Neuron (in vitro differentiated cells): ENCODE data around the gene PARD3.
"Not testable (repeated sequence)": the region's sequence is repeated elsewhere in the genome, so short reads cannot be mapped to it uniquely, and the experiment has no call there.

Source experiments
- H2AFZ ChIP-seq: one replicate; pipeline ENCODE4 v1.6.1; 2013; ENCODE audit warnings: low read depth, mild to moderate bottlenecking, inconsistent platforms, low read length, moderate library complexity
- H3K27me3 ChIP-seq: one replicate; pipeline ENCODE4 v1.6.1; 2013; ENCODE audit warnings: low read length; ENCODE audit not compliant: insufficient read depth
- H3K36me3 ChIP-seq: one replicate; pipeline ENCODE4 v1.6.1; 2013; ENCODE audit warnings: low read length; ENCODE audit not compliant: insufficient read depth
- H3K4me1 ChIP-seq: one replicate; pipeline ENCODE4 v1.6.1; 2013; ENCODE audit warnings: low read length; ENCODE audit not compliant: insufficient read depth
- H3K4me3 ChIP-seq: 2 replicates; pipeline ENCODE4 v1.5.1; 2013; ENCODE audit warnings: mild to moderate bottlenecking, low read length, moderate library complexity
- H3K9me3 ChIP-seq: one replicate; pipeline ENCODE4 v1.6.1; 2013; ENCODE audit warnings: low read length

PARD3 gene

DNA sequence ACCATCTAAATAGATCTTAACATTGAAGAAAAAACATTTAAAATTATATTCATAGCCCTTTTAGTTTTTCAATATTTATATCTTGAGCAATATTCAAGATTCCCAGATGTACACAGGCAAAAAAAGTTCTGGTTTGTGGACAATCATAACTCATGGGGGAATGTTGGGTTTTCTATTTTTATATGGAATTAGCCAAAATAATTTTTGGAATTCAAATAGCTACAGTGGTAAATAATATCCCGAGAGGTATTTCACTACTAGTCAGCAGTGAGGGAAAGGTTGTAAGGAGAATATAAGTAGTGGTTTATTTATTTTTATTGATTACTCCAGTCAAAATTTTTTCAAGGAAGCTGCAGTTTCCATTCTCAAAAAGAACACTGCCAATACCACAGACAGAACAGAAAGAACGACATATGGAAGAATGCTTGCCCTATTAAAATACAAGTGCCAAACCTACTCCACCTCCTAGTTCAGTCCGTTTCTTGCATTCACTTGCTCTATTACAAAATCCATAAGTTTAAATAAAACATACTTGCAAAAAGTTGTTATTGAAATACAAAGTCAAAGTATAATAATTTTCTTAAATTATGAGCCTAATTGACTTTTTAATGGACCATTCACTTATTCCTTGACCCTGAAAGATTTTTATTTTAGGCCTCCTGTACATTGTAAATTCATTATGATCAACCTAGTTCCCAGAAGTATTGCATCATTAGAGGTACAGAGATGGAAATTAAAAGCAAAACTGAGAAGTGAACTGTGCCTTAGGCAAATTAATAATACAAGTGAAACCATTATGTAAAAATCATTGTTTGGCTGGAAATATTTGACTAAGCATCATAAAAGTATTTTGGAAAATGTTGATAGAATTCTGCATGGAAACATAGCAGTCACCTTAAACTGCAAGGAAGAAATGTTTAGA lies 533.2 kb downstream of the PARD3 start:
- no peaks in the 10 kb centered on the region for H3K36me3 ChIP-seq
- H3K4me1 ChIP-seq: no peaks in the 10 kb centered on the region
- H3K9me3 ChIP-seq: no peaks in the 10 kb centered on the region
- no peak overlapping the region for H3K4me3 ChIP-seq
- no peaks in the 10 kb centered on the region for H3K27me3 ChIP-seq
- H2AFZ ChIP-seq: no peak overlapping the region

DNA sequence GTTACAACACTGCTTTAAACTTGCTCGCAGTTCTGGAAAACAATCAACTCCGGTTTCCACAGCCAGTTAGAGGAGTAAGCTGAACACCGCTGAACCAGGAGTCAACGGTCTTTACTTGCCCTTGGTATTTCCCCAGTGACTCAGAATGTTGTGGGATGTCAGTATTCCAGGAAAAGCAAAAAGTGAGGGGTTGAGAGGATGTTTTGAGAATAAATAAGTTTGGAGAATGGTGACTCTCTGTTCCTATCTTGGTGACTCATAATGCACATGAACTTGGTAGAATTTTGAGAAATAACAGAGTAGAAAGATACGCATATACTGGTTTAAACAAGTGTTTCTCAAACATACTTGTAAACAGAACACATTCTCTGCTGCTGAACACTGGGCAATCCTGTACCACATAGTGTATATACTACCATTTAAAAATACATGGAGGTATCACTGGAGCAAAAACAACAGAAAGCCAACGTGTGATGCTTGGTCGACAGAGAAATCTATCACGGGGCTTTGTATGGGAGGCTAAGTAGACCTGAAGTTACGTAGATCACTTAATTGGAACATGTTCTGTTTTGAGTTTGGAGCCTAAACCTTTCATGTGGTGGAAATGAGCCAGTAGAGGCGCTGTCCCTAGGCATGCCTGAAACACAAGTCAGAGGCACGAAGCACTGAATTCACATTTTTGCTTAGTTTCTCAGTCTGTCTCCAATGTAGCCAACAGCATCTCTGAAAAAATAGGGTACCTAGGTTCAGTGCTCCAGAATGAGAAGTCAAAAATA lies 534.3 kb downstream of the PARD3 start:
- Histone ChIP-seq H3K4me1 (no peaks in the 10 kb centered on the region), H3K27me3 (no peaks in the 10 kb centered on the region), H2AFZ (no peak overlapping the region), H3K9me3 (no peaks in the 10 kb centered on the region), H3K36me3 (no peaks in the 10 kb centered on the region), H3K4me3 (no peak overlapping the region)

DNA sequence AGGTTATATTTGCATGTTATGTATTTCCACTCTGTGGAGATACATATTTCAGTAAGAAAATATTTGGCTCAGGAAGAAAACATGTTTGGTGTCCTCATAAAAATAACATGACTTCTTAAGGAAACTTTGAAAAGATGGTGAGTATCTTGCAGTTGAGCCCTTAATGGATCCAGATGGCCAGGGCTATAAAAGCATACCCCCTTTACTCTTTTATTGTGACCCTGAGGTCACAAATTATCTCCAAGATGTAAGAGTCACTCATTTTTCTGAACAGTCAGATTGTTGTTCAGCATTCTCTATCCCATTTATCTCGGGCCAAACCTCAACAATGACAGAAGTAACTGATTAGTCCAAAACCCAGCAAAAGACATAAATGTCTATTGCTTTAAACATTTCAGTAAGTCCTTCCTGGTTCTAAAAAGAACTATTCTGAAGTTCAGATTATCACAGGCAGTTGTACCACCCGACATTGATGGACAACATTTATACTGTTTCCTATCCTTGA lies 539.4 kb downstream of the PARD3 start:
- H3K27me3 ChIP-seq: no peaks in the 10 kb centered on the region
- H3K9me3 ChIP-seq: no peaks in the 10 kb centered on the region
- H3K36me3 ChIP-seq: no peaks in the 10 kb centered on the region
- no peak overlapping the region for H2AFZ ChIP-seq
- H3K4me1 ChIP-seq: no peaks in the 10 kb centered on the region
- no peak overlapping the region for H3K4me3 ChIP-seq

DNA sequence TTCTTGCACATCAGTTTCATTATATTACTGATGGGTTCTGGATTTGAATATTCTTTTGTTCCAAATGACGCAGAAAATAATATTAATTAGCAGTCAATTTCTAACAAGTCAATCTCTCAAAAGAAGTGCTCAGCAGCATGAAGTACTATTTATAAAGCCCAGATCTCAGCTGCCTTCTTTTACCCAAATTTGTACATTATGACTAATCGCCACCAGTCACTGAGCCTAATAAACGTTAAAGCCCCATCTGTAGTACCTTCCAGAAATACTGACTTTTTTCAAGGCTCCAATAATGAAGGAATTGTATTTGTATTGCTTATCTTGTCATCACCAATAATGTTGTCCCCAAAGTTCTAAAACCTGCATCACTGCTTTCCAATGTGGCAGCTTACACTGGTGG lies 540.2 kb downstream of the PARD3 start:
- Histone ChIP-seq H3K27me3 (no peaks in the 10 kb centered on the region), H2AFZ (no peak overlapping the region), H3K4me3 (no peak overlapping the region), H3K4me1 (no peaks in the 10 kb centered on the region), H3K9me3 (no peaks in the 10 kb centered on the region), H3K36me3 (no peaks in the 10 kb centered on the region)

DNA sequence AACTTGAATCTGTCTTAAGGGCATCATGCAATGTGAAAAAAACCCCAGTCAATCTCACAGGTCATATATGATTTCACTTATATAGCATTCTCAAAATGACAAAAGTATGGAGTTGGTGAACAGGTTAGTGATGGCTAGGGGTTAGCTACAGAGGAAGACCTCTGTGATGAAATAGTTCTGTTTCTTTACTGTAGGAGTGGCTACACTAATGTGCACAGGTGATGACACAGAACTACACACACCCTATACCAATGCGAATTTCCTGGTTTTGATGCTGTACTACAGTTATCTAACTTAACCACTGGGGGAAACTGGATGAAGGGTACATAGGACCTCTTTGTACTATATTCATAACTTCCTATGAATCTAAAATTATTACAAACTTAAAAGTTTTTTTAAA lies 541.8 kb downstream of the PARD3 start:
- no peak overlapping the region for H2AFZ ChIP-seq
- no peaks in the 10 kb centered on the region for H3K27me3 ChIP-seq
- no peaks in the 10 kb centered on the region for H3K9me3 ChIP-seq
- H3K36me3 ChIP-seq: peaks cover 2% of the 10 kb centered on the region
- no peaks in the 10 kb centered on the region for H3K4me1 ChIP-seq
- no peak overlapping the region for H3K4me3 ChIP-seq

DNA sequence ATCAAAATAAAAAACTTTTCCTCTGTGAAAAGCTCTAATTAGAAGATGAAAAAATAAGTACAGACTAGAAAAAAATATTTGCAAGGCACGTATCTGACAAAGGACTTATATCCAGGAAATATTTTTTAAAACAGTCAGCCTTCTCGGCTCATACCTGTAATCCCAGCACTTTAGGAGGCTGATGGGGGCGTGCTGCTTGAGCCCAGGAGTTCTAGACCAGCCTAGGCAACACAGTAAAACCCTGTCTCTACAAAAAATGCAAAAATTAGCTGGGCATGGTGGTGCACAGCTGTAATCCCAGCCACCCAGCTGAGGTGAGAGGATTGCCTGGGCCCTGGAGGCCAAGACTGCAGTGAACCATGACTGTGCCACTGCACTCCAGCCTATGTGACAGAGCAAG lies 542.8 kb downstream of the PARD3 start:
- H3K9me3 ChIP-seq: no peaks in the 10 kb centered on the region
- H3K36me3 ChIP-seq: peaks cover 2% of the 10 kb centered on the region
- H3K27me3 ChIP-seq: no peaks in the 10 kb centered on the region
- no peaks in the 10 kb centered on the region for H3K4me1 ChIP-seq
- no peak overlapping the region for H2AFZ ChIP-seq
- H3K4me3 ChIP-seq: no peak overlapping the region

DNA sequence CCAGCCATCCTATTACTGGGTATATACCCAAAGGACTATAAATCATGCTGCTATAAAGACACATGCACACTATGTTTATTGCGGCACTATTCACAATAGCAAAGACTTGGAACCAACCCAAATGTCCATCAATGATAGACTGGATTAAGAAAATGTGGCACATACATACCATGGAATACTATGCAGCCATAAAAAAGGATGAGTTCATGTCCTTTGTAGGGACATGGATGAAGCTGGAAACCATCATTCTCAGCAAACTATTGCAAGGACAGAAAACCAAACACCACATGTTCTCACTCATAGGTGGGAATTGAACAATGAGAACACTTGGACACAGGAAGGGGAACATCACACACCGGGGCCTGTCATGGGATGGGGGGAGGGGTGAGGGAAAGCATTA lies 546.7 kb downstream of the PARD3 start:
- H3K4me1 ChIP-seq: peaks cover 11% of the 10 kb centered on the region
- H3K4me3 ChIP-seq, H3K27me3 ChIP-seq, H3K9me3 ChIP-seq, H2AFZ ChIP-seq, H3K36me3 ChIP-seq: not testable (repeated sequence)

DNA sequence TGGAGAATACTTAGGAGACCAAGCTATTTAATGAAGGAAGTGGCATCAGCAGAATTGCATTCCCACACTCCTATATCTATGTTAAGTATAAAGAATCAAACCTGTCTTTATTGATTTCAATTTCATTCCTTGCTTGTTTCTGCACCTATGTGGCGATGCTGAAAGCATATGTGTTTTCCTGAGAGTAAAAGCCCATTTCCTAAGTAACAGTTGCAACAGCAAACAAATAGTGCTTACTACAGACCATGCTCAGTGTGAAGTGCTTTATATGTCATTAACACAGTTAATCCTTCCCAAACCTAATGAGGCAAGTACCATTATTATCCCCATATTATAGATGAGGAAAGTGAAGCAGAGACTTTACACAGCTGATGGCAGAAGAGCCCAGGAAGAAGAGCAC lies 552.1 kb downstream of the PARD3 start:
- H3K27me3 ChIP-seq: no peaks in the 10 kb centered on the region
- no peaks in the 10 kb centered on the region for H3K36me3 ChIP-seq
- H2AFZ ChIP-seq: no peak overlapping the region
- no peak overlapping the region for H3K4me3 ChIP-seq
- H3K9me3 ChIP-seq: no peaks in the 10 kb centered on the region
- H3K4me1 ChIP-seq: peaks cover 11% of the 10 kb centered on the region

DNA sequence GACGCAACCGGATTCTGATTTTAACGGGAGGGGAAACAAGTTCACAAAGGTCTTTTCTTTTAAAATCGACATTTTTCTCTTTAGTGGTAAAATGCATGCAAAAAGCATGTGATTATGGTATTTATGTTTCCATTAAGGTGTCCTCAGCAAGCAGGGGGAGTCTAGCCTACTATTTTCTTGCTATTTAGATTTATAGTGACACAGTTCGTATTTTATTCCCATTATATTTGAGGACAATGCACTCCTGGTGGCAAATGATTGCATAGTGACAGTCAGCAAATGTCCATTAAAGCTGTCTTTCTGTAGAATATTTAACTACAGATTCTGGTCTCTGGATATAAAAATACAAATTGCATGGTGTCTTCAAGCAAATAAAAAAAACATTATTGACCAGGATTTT lies 554.2 kb downstream of the PARD3 start:
- Histone ChIP-seq H3K9me3 (no peaks in the 10 kb centered on the region), H3K36me3 (no peaks in the 10 kb centered on the region), H3K4me3 (no peak overlapping the region), H2AFZ (no peak overlapping the region), H3K4me1 (peaks cover 8% of the 10 kb centered on the region), H3K27me3 (no peaks in the 10 kb centered on the region)

DNA sequence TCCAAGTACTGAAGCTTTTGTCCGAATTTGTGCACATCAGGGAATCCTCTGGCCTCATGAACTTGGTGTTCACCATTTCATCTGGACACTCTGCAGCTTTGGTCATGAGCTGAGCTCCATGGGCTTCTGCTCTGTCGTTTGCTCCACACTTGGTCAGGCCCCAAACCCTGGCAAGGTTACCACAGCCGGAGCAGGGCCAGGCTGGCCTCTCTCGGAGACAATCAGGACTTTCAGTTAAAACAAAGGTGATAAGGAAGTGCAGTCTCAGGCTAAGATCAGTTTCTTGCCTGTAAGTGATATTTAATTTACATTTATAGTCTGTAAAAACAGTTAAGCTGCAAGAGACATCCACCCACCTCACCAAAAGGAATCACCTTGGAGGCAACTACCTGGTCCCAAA lies 558.9 kb downstream of the PARD3 start:
- H3K4me3 ChIP-seq: no peak overlapping the region
- H3K9me3 ChIP-seq: no peaks in the 10 kb centered on the region
- H3K4me1 ChIP-seq: no peaks in the 10 kb centered on the region
- H2AFZ ChIP-seq: no peak overlapping the region
- H3K27me3 ChIP-seq: no peaks in the 10 kb centered on the region
- no peaks in the 10 kb centered on the region for H3K36me3 ChIP-seq

DNA sequence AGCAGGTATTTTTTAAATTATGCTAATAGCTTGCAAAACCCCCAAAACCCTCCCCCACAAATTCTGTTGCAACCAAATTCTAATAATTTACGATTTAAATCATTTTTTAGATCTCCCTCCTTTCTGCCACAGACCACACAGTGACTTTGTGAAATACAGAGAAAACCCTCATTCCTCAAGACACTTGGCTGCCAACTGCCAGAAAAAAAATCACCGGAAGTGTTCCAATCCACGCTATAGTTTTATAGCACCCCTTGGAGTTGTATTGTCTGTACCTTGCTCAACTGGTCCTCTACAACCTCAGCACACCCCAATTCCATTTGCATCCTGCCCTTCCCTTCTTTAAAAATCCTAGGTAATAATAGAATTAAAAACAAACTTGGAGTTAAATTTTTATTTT lies 560.1 kb downstream of the PARD3 start:
- Histone ChIP-seq H3K27me3 (no peaks in the 10 kb centered on the region), H3K9me3 (no peaks in the 10 kb centered on the region), H3K4me1 (no peaks in the 10 kb centered on the region), H2AFZ (no peak overlapping the region), H3K36me3 (no peaks in the 10 kb centered on the region), H3K4me3 (no peak overlapping the region)

DNA sequence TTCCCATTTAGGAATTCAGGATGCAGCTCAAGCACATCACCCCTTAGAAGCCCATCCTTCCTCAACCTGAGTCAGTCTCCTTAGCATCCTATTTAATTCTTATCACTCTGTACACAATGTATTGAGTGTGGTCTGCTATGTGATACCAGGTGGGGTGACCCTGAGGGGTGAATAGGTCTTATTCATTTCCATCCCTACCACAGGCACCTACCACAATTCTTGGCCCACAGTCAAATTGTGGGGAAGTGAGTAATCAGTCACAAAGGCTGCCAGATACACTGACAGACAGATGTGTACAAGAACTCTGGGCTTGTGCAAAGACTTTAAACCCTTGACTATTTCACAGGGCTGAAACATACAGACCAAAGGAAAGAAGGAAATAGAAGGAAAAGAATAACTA lies 560.5 kb downstream of the PARD3 start:
- no peaks in the 10 kb centered on the region for H3K9me3 ChIP-seq
- no peak overlapping the region for H2AFZ ChIP-seq
- H3K27me3 ChIP-seq: no peaks in the 10 kb centered on the region
- no peak overlapping the region for H3K4me3 ChIP-seq
- no peaks in the 10 kb centered on the region for H3K36me3 ChIP-seq
- no peaks in the 10 kb centered on the region for H3K4me1 ChIP-seq

DNA sequence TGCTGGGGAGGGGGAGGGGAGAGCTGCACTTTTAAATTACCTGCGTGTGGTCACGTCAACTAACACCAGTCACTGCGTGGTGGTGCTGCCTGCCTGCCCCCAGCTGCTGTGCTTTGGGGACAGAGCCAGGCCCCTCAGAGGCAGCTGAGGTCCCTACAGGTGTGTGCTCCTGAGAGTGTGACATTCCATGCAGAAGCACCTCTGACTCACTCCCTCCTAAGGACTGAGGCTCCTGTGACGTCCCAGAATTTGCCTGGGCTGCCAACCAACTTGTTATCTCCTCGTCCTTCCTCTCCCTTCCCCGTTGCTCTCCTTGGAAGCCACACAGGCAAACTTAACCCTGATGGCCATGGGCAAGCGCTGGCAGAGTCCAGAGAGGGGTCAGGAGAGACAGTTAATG lies 563.0 kb downstream of the PARD3 start:
- no peak overlapping the region for H2AFZ ChIP-seq
- H3K9me3 ChIP-seq: no peaks in the 10 kb centered on the region
- H3K4me1 ChIP-seq: no peaks in the 10 kb centered on the region
- H3K36me3 ChIP-seq: no peaks in the 10 kb centered on the region
- H3K27me3 ChIP-seq: no peaks in the 10 kb centered on the region
- H3K4me3 ChIP-seq: no peak overlapping the region
